Measurements from ENCODE around the gene SPEF2. TPM values are rescaled to one million over a fixed set of nuclear protein-coding genes. Genes with fewer than 3 reads are reported as not detected.

SPEF2 gene
- total and polyA plus RNA-seq, 4 donors = 0.42 to 4.5 (median 2.1) TPM

DNA sequence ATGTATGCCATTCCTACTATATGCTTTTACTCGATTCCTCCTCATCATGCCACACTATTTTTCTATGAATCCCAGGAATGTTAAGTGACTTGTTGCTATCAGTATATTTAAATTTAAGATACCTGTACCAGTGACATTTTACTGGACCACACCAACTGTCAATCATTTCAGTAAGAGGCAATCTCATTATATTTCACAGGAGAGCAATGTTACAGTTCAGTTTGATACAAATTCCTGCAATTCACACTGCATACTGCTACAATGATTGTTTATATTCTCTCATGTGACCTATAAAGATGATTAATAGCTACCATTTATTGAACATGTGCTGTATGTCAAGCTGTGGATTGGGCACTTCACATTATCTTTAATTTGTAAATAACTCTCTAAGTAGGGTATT, 30.0 kb downstream of the SPEF2 start:
- WGBS = 92% methylated on average over 1 of the region's 1 CpG
- Histone ChIP-seq H3K36me3 (ENCODE audit: control insufficient read depth in 4 of 4, insufficient read depth in 3 of 4, low read depth in 1 of 4, low read length in 3 of 4) (no peaks in the 10 kb centered on the region), H3K9ac (ENCODE audit: low read depth in 1 of 2, low read length in 2 of 2) (no peak overlapping the region), H3K4me3 (ENCODE audit: low read depth in 1 of 3, low read length in 3 of 3) (no peak overlapping the region), H3K27me3 (ENCODE audit: control insufficient read depth in 4 of 4, insufficient read depth in 4 of 4, low read length in 3 of 4) (no peaks in the 10 kb centered on the region), H3K4me1 (ENCODE audit: control insufficient read depth in 4 of 4, insufficient read depth in 4 of 4, low read length in 3 of 4) (no peaks in the 10 kb centered on the region), H3K9me3 (ENCODE audit: control insufficient read depth in 4 of 4, low read length in 3 of 4) (no peaks in the 10 kb centered on the region), H3K27ac (ENCODE audit: low read depth in 1 of 2, low read length in 2 of 2) (no peak overlapping the region)
- TF ChIP-seq YY1 (IDR thresholded peaks at IDR 0.05) = no peak
- no peak for TF ChIP-seq FOXA1 (IDR thresholded peaks at IDR 0.05)
- no peak for TF ChIP-seq EGR1 (IDR thresholded peaks at IDR 0.05; ENCODE audit: low read depth in 2 of 2)
- TF ChIP-seq, protein P1, sequence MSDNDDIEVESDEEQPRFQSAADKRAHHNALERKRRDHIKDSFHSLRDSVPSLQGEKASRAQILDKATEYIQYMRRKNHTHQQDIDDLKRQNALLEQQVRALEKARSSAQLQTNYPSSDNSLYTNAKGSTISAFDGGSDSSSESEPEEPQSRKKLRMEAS (IDR thresholded peaks at IDR 0.05) = no peak
- TF ChIP-seq HNF4A (conservative IDR thresholded peaks at IDR 0.05) = no peak
- TF ChIP-seq FOXA2 (IDR thresholded peaks at IDR 0.05) = no peak
- TF ChIP-seq NR2F2 (IDR thresholded peaks at IDR 0.05) = no peak
- no peak for TF ChIP-seq HNF4G (IDR thresholded peaks at IDR 0.05)
- no peak for TF ChIP-seq ZBTB33 (IDR thresholded peaks at IDR 0.05)
- TF ChIP-seq CTCF (IDR thresholded peaks at IDR 0.05; ENCODE audit: low read depth, low read length, missing input control) = no peak
- TF ChIP-seq GABPA (IDR thresholded peaks at IDR 0.05 in 1 of 2, conservative IDR thresholded peaks at IDR 0.05 in 1 of 2) = no peak
- no peak for TF ChIP-seq RXRA (IDR thresholded peaks at IDR 0.05)
- TF ChIP-seq, protein P2, sequence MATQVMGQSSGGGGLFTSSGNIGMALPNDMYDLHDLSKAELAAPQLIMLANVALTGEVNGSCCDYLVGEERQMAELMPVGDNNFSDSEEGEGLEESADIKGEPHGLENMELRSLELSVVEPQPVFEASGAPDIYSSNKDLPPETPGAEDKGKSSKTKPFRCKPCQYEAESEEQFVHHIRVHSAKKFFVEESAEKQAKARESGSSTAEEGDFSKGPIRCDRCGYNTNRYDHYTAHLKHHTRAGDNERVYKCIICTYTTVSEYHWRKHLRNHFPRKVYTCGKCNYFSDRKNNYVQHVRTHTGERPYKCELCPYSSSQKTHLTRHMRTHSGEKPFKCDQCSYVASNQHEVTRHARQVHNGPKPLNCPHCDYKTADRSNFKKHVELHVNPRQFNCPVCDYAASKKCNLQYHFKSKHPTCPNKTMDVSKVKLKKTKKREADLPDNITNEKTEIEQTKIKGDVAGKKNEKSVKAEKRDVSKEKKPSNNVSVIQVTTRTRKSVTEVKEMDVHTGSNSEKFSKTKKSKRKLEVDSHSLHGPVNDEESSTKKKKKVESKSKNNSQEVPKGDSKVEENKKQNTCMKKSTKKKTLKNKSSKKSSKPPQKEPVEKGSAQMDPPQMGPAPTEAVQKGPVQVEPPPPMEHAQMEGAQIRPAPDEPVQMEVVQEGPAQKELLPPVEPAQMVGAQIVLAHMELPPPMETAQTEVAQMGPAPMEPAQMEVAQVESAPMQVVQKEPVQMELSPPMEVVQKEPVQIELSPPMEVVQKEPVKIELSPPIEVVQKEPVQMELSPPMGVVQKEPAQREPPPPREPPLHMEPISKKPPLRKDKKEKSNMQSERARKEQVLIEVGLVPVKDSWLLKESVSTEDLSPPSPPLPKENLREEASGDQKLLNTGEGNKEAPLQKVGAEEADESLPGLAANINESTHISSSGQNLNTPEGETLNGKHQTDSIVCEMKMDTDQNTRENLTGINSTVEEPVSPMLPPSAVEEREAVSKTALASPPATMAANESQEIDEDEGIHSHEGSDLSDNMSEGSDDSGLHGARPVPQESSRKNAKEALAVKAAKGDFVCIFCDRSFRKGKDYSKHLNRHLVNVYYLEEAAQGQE (IDR thresholded peaks at IDR 0.05) = no peak
- TF ChIP-seq SP1 (IDR thresholded peaks at IDR 0.05) = no peak
- no peak for DNase-seq (ENCODE audit: low spot score)

DNA sequence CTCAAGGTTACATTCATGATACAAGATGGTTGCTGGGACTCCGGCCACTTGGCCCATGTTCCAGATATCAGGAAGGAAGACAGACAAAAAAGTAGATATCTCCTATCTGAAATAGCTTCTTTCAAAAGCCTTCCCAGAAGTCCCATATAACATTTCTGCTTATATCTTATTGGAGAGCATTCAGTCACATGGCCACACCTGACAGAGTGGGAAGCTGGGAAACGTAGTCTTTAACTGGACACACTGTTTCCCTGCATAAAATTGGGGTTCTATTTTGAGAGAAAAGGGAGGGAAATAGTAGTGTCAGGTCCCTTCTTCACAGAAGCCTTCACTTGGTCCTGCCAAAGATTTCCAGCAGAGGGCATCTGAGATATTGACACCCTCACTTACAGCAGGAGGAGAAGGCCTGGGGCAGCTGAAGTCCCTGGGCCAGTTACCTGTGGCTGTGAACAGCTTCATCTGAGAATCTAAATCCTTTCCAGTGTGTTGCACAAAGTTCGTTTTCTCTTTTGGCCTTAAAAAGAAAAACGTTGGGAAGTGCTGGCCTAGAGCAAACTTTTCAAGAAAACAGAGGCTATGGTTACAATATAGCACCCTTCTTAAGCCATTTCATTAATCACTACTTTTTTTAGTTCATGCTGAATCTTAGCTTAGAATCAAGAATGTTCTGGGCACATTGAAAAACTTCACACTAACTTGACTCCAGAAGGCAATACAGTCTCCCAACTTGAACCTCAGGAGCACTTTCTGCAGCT, 33.5 kb downstream of the SPEF2 start:
- Histone ChIP-seq H3K4me1 (ENCODE audit: control insufficient read depth in 4 of 4, insufficient read depth in 4 of 4, low read length in 3 of 4) (no peaks in the 10 kb centered on the region), H3K36me3 (ENCODE audit: control insufficient read depth in 4 of 4, insufficient read depth in 3 of 4, low read depth in 1 of 4, low read length in 3 of 4) (no peaks in the 10 kb centered on the region), H3K9me3 (ENCODE audit: control insufficient read depth in 4 of 4, low read length in 3 of 4) (no peaks in the 10 kb centered on the region), H3K27ac (ENCODE audit: low read depth in 1 of 2, low read length in 2 of 2) (no peak overlapping the region), H3K9ac (ENCODE audit: low read depth in 1 of 2, low read length in 2 of 2) (no peak overlapping the region), H3K4me3 (ENCODE audit: low read depth in 1 of 3, low read length in 3 of 3) (no peak overlapping the region), H3K27me3 (ENCODE audit: control insufficient read depth in 4 of 4, insufficient read depth in 4 of 4, low read length in 3 of 4) (no peaks in the 10 kb centered on the region)
- DNase-seq (ENCODE audit: low spot score) = peak; percentile 35
- WGBS = 44% methylated on average over 4 of the region's 4 CpGs
- TF ChIP-seq RAD21 (IDR thresholded peaks at IDR 0.05) (peak; percentile 86 to 92), NR2F2 (IDR thresholded peaks at IDR 0.05) (no peak), CTCF (IDR thresholded peaks at IDR 0.05; ENCODE audit: low read depth, low read length, missing input control) (peak; percentile 68)

Data from liver (tissue), 9 donors.